ENCODE data around the gene AIFM3. TPM values are rescaled to one million over a fixed set of nuclear protein-coding genes. Genes with fewer than 3 reads are reported as not detected.
A peak's percentile ranks its signal among the peaks of the same experiment; 100 is the strongest.

Gene AIFM3
- total RNA-seq, 1 donor from 2014 or later: 0.99 TPM

GRCh38 chr22:20952544-20953341 is 14.3 kb upstream of the AIFM3 start:
- H3K4me3 Mint-ChIP-seq (ENCODE audit: unreplicated experiment): no peak overlapping the region
- H3K27me3 Mint-ChIP-seq (ENCODE audit: unreplicated experiment): no peaks in the 10 kb centered on the region
- H3K36me3 Mint-ChIP-seq (ENCODE audit: unreplicated experiment): peaks cover 27% of the 10 kb centered on the region
- no peak for DNase-seq (ENCODE audit: extremely low spot score, unreplicated experiment)
- H3K27ac Mint-ChIP-seq (ENCODE audit: unreplicated experiment): peak overlapping the region; percentile 5
- peaks cover 12% of the 10 kb centered on the region for H3K4me1 Mint-ChIP-seq (ENCODE audit: unreplicated experiment)
- TF ChIP-seq CTCF (IDR thresholded peaks at IDR 0.05): no peak
- H3K9me3 Mint-ChIP-seq (ENCODE audit: unreplicated experiment): no peaks in the 10 kb centered on the region

GRCh38 chr22:20953342-20953608 is 13.8 kb upstream of the AIFM3 start:
- Mint-ChIP-seq H3K36me3 (ENCODE audit: unreplicated experiment) (peaks cover 27% of the 10 kb centered on the region), H3K27me3 (ENCODE audit: unreplicated experiment) (no peaks in the 10 kb centered on the region), H3K4me1 (ENCODE audit: unreplicated experiment) (peaks cover 13% of the 10 kb centered on the region), H3K9me3 (ENCODE audit: unreplicated experiment) (no peaks in the 10 kb centered on the region), H3K27ac (ENCODE audit: unreplicated experiment) (no peak overlapping the region), H3K4me3 (ENCODE audit: unreplicated experiment) (no peak overlapping the region)
- no peak for DNase-seq (ENCODE audit: extremely low spot score, unreplicated experiment)
- no peak for TF ChIP-seq CTCF (IDR thresholded peaks at IDR 0.05)

- Mint-ChIP-seq H3K9me3 (ENCODE audit: unreplicated experiment) (no peaks in the 10 kb centered on the region), H3K27me3 (ENCODE audit: unreplicated experiment) (no peaks in the 10 kb centered on the region), H3K36me3 (ENCODE audit: unreplicated experiment) (peaks cover 27% of the 10 kb centered on the region), H3K4me1 (ENCODE audit: unreplicated experiment) (peaks cover 14% of the 10 kb centered on the region), H3K4me3 (ENCODE audit: unreplicated experiment) (no peak overlapping the region), H3K27ac (ENCODE audit: unreplicated experiment) (no peak overlapping the region)
- no peak for TF ChIP-seq CTCF (IDR thresholded peaks at IDR 0.05)
- DNase-seq (ENCODE audit: extremely low spot score, unreplicated experiment): no peak
Observed at GRCh38 chr22:20953668-20954500, 13.2 kb upstream of the AIFM3 start.

- H3K27me3 Mint-ChIP-seq (ENCODE audit: unreplicated experiment): no peaks in the 10 kb centered on the region
- H3K36me3 Mint-ChIP-seq (ENCODE audit: unreplicated experiment): peaks cover 20% of the 10 kb centered on the region
- no peak overlapping the region for H3K27ac Mint-ChIP-seq (ENCODE audit: unreplicated experiment)
- H3K4me1 Mint-ChIP-seq (ENCODE audit: unreplicated experiment): peaks cover 14% of the 10 kb centered on the region
- TF ChIP-seq CTCF (IDR thresholded peaks at IDR 0.05): no peak
- DNase-seq (ENCODE audit: extremely low spot score, unreplicated experiment): no peak
- H3K9me3 Mint-ChIP-seq (ENCODE audit: unreplicated experiment): no peaks in the 10 kb centered on the region
- H3K4me3 Mint-ChIP-seq (ENCODE audit: unreplicated experiment): no peak overlapping the region
Observed at GRCh38 chr22:20955548-20955947, 11.5 kb upstream of the AIFM3 start.

All from osteocyte (in vitro differentiated cells).